A172 (cell line): Measurements from ENCODE around the gene TRPM1. TPM values are rescaled to one million over a fixed set of nuclear protein-coding genes. Genes with fewer than 3 reads are reported as not detected.

Source experiments
- DNase-seq: peaks from one replicate; pipeline ENCODE4 v3.0.0-alpha.2; 2015; ENCODE audit warnings: low spot score
- total RNA-seq: library from RNA; depleted of rRNA; stranded (reverse); fragments of >200 nt; shearing (Covaris generic); gene quantifications from 2 replicates; pipeline ENCODE4 v1.2.3, GENCODE V29; 2014

Gene TRPM1
- total RNA-seq, 1 experiment from 2014 or later: not detected

GRCh38 chr15:31020542-31020941 lies 81.0 kb downstream of the TRPM1 start:
- DNase-seq: no peak

GRCh38 chr15:31019986-31020385 lies 81.5 kb downstream of the TRPM1 start:
- DNase-seq: no peak

- DNase-seq: no peak
Observed at GRCh38 chr15:31017311-31017710, 84.2 kb downstream of the TRPM1 start.

- DNase-seq: peak; percentile 46
Observed at GRCh38 chr15:31016446-31016915, 85.0 kb downstream of the TRPM1 start.

- no peak for DNase-seq
Observed at GRCh38 chr15:31014608-31014925, 87.0 kb downstream of the TRPM1 start.

- no peak for DNase-seq
Observed at GRCh38 chr15:31013863-31014607, 87.5 kb downstream of the TRPM1 start.

- no peak for DNase-seq
Observed at GRCh38 chr15:31012455-31012854, 89.1 kb downstream of the TRPM1 start.

GRCh38 chr15:31010036-31010435 lies 91.5 kb downstream of the TRPM1 start:
- DNase-seq: no peak

- DNase-seq: no peak
Observed at GRCh38 chr15:31005660-31006059, 95.9 kb downstream of the TRPM1 start.

GRCh38 chr15:31004220-31004733 lies 97.2 kb downstream of the TRPM1 start:
- no peak for DNase-seq

GRCh38 chr15:31001702-31002101 lies 99.8 kb downstream of the TRPM1 start:
- no peak for DNase-seq

- DNase-seq: no peak
Observed at GRCh38 chr15:30999729-31000128, 101.8 kb downstream of the TRPM1 start.

GRCh38 chr15:30997270-30997669 lies 104.3 kb downstream of the TRPM1 start:
- DNase-seq: no peak

GRCh38 chr15:30992249-30992864 lies 109.2 kb downstream of the TRPM1 start:
- no peak for DNase-seq

GRCh38 chr15:30991255-30992235 lies 110.0 kb downstream of the TRPM1 start, which contains the start of gene MTMR10:
Gene MTMR10, minus strand, starts transcription at chr15:30991628. Its CDS starts 122 bp downstream, at chr15:30991506.
- peak; percentile 37 for DNase-seq

GRCh38 chr15:30990446-30991254 lies 110.9 kb downstream of the TRPM1 start:
- peak; percentile 8 for DNase-seq

GRCh38 chr15:30990036-30990435 lies 111.5 kb downstream of the TRPM1 start:
- no peak for DNase-seq

GRCh38 chr15:30985081-30985531 lies 116.4 kb downstream of the TRPM1 start:
- no peak for DNase-seq

GRCh38 chr15:30984542-30984941 lies 117.0 kb downstream of the TRPM1 start:
- no peak for DNase-seq

- no peak for DNase-seq
Observed at GRCh38 chr15:30984118-30984517, 117.4 kb downstream of the TRPM1 start.

GRCh38 chr15:30979457-30979856 lies 122.1 kb downstream of the TRPM1 start:
- DNase-seq: no peak
